Measurements from ENCODE around the gene TRIM41. TPM values are rescaled to one million over a fixed set of nuclear protein-coding genes. Genes with fewer than 3 reads are reported as not detected.

The TRIM41 gene
- total and polyA plus RNA-seq, 9 of the 15 experiments (the other 6 are each of a cell fraction or from before 2014, with no cell fraction given) = 1.8 to 47.6 (median 20.9) TPM

- peak; percentile 71 for TF ChIP-seq POLR3A (IDR thresholded peaks at IDR 0.05; ENCODE audit: borderline replicate concordance, extremely low read depth, insufficient read depth, insufficient read length)
- no peak for TF ChIP-seq THRB (CRISPR knock-in tag; conservative IDR thresholded peaks at IDR 0.05)
- peak; percentile 25; the same call in 1 of the 2 replicates for TF ChIP-seq CEBPG (CRISPR knock-in tag; IDR thresholded peaks at IDR 0.05)
- TF ChIP-seq CEBPG (tag; conservative IDR thresholded peaks at IDR 0.05 in 1 of 2, IDR thresholded peaks at IDR 0.05 in 1 of 2) = no peak
- peak; percentile 83 for TF ChIP-seq HDAC2 (IDR thresholded peaks at IDR 0.05)
- no peak for TF ChIP-seq ZBTB8A (IDR thresholded peaks at IDR 0.05; ENCODE audit: partially characterized antibody)
- no peak for TF ChIP-seq MAFG (tag; conservative IDR thresholded peaks at IDR 0.05)
- TF ChIP-seq ZNF431 (CRISPR knock-in tag; IDR thresholded peaks at IDR 0.05) = no peak
- TF ChIP-seq ZFP91 (CRISPR knock-in tag; IDR thresholded peaks at IDR 0.05) = peak; percentile 41; the same call in 1 of the 2 replicates
- peak; percentile 29; the same call in 1 of the 2 replicates for TF ChIP-seq GABPB1 (CRISPR knock-in tag; IDR thresholded peaks at IDR 0.05)
- no peak for TF ChIP-seq THRA (IDR thresholded peaks at IDR 0.05)
- TF ChIP-seq RERE (CRISPR knock-in tag; IDR thresholded peaks at IDR 0.05; ENCODE audit: borderline replicate concordance) = no peak
- no peak; a peak in 1 of 4 replicates for TF ChIP-seq NONO (IDR thresholded peaks at IDR 0.05; ENCODE audit: low read depth in 2 of 2, low read length in 1 of 2)
- no peak for TF ChIP-seq FUS (optimal IDR thresholded peaks at IDR 0.05; ENCODE audit: low read depth, low read length)
- TF ChIP-seq NFE2L1 (tag; IDR thresholded peaks at IDR 0.05; ENCODE audit: borderline replicate concordance, low read depth) = no peak
These were observed 6.8 kb upstream of the TRIM41 start (continued) for GRCh38 chr5:181215997-181216989.

All from K562 (cell line).